SJCRH30 (cell line): ENCODE data around the gene WDR89. TPM values are rescaled to one million over a fixed set of nuclear protein-coding genes. Genes with fewer than 3 reads are reported as not detected.
A peak's percentile ranks its signal among the peaks of the same experiment; 100 is the strongest.
"Not testable (repeated sequence)": the region's sequence is repeated elsewhere in the genome, so short reads cannot be mapped to it uniquely, and the experiment has no call there.

ENCODE experiments used
- DNase-seq, 2 experiments: peaks; one replicate each; pipeline ENCODE4 v3.0.0-alpha.2; 2015 to 2020
- H3K27ac ChIP-seq: fragments of 250-450 bp; sonication (Bioruptor Pico); 2 replicates; pipeline ENCODE4 v1.5.1; 2020; ENCODE audit warnings: mild to moderate bottlenecking, moderate library complexity
- H3K27me3 ChIP-seq: fragments of 250-450 bp; sonication (Bioruptor Pico); 2 replicates; pipeline ENCODE4 v1.5.1; 2020; ENCODE audit warnings: mild to moderate bottlenecking, moderate library complexity
- H3K36me3 ChIP-seq: fragments of 250-450 bp; sonication (Bioruptor Pico); 2 replicates; pipeline ENCODE4 v1.5.1; 2020; ENCODE audit warnings: mild to moderate bottlenecking, moderate library complexity
- H3K4me1 ChIP-seq: fragments of 250-450 bp; sonication (Bioruptor Pico); 2 replicates; pipeline ENCODE4 v1.5.1; 2020; ENCODE audit warnings: mild to moderate bottlenecking, moderate library complexity
- H3K4me3 ChIP-seq: fragments of 250-450 bp; sonication (Bioruptor Pico); 2 replicates; pipeline ENCODE4 v1.5.1; 2020; ENCODE audit warnings: mild to moderate bottlenecking, moderate library complexity
- H3K9me3 ChIP-seq: fragments of 250-450 bp; sonication (Bioruptor Pico); replicated peaks from 2 replicates; pipeline ENCODE4 v1.5.1; 2020; ENCODE audit warnings: mild to moderate bottlenecking, moderate library complexity
- total RNA-seq: library from RNA; depleted of rRNA; stranded (reverse); fragments of >200 nt; shearing (Covaris generic); gene quantifications from 2 replicates; pipeline ENCODE4 v1.2.3, GENCODE V29; 2014

The WDR89 gene
- total RNA-seq, 1 experiment from 2014 or later = 15.7 TPM

DNA sequence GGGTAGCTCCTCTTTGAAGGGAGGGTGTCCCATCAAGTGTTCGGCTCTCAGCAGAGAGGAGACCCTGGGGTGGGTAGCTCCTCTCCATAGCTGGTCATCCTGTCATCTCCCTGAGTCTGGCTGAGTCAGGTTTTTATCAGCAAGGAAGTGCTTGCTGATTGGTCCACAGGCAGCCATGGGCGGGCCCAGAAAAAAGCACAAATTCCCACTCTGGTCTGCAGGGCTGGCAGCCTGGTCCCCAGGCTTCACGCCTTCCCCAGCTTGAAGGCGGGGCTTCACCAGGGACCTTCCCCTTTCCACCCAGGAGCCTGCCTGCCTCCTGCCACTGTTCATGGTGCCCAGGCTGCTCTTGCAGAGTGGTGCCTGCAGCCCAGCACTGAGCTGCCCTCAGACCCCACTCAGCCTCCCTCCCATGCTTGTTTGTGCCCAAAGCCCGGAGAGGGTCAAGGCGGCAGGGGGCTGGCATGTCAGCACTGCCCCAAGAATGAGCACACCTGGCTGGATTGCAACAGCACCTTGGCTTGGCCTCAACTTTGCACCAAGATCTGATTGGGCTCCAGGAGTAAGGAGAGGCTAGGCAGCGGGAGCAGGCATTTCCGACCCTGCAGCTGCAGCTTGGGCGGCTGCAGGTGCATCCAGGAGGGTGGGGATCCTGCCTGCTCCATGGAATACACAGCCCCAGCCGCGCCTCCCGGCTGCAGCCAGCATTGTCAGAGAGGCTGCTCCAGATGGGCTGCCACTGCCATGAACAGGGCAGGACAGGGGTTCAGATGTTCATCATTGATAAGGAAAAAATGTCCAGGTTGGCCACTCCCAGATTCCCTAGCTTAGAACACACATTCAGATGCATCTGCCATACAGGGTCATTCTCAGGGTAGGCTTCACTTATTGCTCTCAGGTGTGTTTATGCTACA, 22.0 kb upstream of the WDR89 start:
- no peak for DNase-seq
- H3K9me3 ChIP-seq = no peaks in the 10 kb centered on the region
- no peaks in the 10 kb centered on the region for H3K36me3 ChIP-seq
- no peaks in the 10 kb centered on the region for H3K27me3 ChIP-seq
- no peak overlapping the region for H3K4me3 ChIP-seq
- H3K4me1 ChIP-seq = no peaks in the 10 kb centered on the region
- H3K27ac ChIP-seq = no peak overlapping the region

DNA sequence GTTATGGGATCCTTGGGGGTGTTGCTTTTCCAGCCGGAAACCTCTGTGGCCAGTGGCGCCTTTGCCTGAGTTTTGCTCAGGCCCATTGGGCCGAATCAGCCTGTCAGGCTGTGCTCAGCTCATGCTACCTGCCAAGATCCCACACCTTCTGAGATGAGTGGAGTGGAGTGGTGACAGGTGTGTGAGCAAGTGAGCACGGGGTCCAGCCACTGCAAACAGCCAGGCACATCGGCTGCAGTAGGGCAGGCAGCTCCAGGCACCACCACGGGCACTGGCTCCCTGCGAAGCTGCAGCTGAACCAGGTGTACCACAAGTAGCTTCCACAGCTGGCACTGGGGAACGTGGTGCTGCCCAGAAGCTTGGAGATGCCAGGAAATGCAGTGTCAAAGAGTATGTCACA, 21.1 kb upstream of the WDR89 start:
- Histone ChIP-seq H3K4me1 (no peaks in the 10 kb centered on the region), H3K4me3 (no peak overlapping the region), H3K9me3 (no peaks in the 10 kb centered on the region), H3K36me3 (no peaks in the 10 kb centered on the region), H3K27ac (no peak overlapping the region), H3K27me3 (no peaks in the 10 kb centered on the region)
- no peak for DNase-seq

DNA sequence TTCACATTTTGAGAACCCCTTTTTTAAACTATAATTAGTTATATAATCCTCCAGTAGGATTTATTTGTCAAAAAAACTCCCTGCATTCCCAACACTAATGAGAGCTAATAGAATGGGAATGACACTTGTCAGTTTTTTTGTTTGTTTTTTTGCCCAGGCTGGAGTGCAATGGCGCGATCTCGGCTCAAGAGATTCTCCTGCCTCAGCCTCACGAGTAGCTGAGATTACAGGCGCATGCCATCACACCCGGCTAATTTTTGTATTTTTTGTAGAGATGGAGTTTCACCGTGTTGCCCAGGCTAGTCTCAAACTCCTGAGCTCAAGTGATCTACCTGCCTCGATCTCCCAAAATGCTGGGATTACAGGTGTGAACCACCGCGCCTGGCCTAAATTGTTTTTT, 20.2 kb upstream of the WDR89 start:
- H3K4me1 ChIP-seq, H3K4me3 ChIP-seq, H3K36me3 ChIP-seq, H3K27ac ChIP-seq, H3K9me3 ChIP-seq, DNase-seq, H3K27me3 ChIP-seq: not testable (repeated sequence)

DNA sequence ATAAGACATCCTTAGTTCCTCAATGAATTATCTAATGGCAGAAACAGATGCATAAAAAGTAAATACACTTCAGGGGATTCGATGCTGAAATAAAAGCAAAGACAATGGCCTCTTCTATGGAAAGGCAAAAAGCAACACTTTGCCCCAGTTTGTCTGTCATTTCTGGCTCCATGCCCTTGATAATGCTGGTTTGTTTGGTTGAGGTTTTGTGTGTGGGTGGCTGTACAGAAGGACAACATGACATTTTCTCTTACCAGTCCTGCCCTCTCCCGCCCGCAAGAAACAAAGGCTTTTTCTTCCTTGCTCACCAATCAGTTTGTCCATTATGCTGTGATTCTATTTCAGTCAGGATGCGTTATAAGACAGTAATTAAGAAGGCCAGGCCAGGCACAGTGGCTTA, 18.1 kb upstream of the WDR89 start:
- H3K27me3 ChIP-seq = no peaks in the 10 kb centered on the region
- H3K4me1 ChIP-seq = no peaks in the 10 kb centered on the region
- H3K4me3 ChIP-seq = no peak overlapping the region
- H3K36me3 ChIP-seq = no peaks in the 10 kb centered on the region
- peak overlapping the region; percentile 42 for H3K27ac ChIP-seq
- H3K9me3 ChIP-seq = no peaks in the 10 kb centered on the region
- DNase-seq = peak; percentile 51 to 74

DNA sequence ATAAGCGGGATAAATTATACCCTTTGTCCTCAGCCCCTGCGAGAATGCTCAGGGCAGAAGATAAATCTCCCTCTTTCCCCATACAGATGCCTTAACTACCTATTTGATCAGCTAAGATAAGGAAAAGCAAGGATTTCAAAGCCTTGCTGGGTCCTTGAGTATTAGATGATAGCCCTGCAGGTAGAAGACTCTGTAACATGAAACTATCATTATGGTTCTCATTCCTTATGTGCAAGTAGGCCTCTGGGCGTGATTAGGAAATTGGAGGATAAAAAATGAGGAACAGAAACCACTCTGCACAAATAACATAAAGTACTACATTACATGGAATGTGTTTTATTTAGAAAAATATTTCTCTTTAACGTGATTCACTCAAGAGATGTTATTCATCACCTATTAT, 14.5 kb upstream of the WDR89 start:
- Histone ChIP-seq H3K27me3 (no peaks in the 10 kb centered on the region), H3K4me1 (no peaks in the 10 kb centered on the region), H3K4me3 (no peak overlapping the region), H3K36me3 (no peaks in the 10 kb centered on the region), H3K27ac (no peak overlapping the region), H3K9me3 (no peaks in the 10 kb centered on the region)
- DNase-seq = no peak

DNA sequence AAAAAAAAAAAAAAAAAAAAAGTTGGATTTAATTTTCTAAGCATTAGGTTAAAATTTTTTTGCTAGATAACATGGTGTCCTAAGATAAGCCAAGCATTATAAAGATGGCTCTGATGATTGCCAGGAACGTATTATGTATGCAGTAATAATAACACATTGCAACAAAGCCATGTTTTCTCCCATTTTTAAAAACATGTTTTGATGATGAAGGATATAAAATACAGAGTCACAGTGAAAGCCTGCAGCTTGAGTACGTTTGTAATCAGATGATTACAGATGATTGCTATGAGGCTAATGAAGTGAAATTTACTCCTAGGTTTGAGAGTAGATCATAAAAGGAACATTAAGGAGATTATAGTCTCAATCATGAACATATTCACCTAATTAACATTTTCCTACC, 13.3 kb upstream of the WDR89 start:
- no peak for DNase-seq
- no peak overlapping the region for H3K27ac ChIP-seq
- no peaks in the 10 kb centered on the region for H3K36me3 ChIP-seq
- H3K9me3 ChIP-seq = no peaks in the 10 kb centered on the region
- no peak overlapping the region for H3K4me3 ChIP-seq
- no peaks in the 10 kb centered on the region for H3K4me1 ChIP-seq
- no peaks in the 10 kb centered on the region for H3K27me3 ChIP-seq

DNA sequence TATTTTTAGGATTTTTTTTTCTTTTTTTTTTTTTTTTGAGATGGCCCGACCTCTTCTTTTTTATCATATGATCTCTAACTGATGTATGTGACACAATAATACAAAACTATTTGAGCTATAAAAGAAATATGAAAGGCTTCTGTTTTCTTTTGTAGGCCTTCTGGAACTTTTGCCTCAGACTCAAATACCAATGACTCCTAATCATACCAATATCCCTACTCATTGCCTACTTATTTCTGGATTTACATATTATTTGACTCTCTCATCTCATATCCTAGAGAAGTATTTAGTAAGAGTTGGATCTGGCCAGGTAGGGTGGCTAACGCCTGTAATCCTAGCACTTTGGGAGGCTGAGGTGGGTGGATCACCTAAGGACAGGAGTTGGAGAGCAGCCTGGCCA, 12.7 kb upstream of the WDR89 start:
- H3K4me1 ChIP-seq = no peaks in the 10 kb centered on the region
- H3K36me3 ChIP-seq = no peaks in the 10 kb centered on the region
- H3K4me3 ChIP-seq = no peak overlapping the region
- no peak for DNase-seq
- no peaks in the 10 kb centered on the region for H3K9me3 ChIP-seq
- H3K27me3 ChIP-seq = no peaks in the 10 kb centered on the region
- no peak overlapping the region for H3K27ac ChIP-seq

DNA sequence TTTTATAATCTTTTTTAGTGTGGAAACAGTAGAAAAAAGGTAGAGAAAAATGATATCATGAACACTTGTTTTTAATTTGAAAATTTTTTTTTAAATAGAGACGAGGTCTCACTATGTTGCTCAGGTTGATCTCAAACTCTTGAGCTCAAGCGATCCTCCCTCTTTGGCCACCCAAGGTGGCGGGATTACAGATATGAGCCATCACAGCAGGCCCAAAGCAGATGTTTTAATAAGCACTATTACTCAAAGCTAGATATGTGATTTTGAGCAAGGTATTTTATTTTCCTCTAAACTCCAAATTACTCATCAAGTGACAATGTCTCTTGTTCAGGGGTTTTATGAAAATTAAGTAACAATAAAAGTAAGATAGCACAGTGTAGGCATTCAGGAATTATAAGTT, 10.7 kb upstream of the WDR89 start:
- no peaks in the 10 kb centered on the region for H3K4me1 ChIP-seq
- no peak for DNase-seq
- no peak overlapping the region for H3K27ac ChIP-seq
- H3K36me3 ChIP-seq = no peaks in the 10 kb centered on the region
- H3K27me3 ChIP-seq = no peaks in the 10 kb centered on the region
- H3K4me3 ChIP-seq = no peak overlapping the region
- no peaks in the 10 kb centered on the region for H3K9me3 ChIP-seq

DNA sequence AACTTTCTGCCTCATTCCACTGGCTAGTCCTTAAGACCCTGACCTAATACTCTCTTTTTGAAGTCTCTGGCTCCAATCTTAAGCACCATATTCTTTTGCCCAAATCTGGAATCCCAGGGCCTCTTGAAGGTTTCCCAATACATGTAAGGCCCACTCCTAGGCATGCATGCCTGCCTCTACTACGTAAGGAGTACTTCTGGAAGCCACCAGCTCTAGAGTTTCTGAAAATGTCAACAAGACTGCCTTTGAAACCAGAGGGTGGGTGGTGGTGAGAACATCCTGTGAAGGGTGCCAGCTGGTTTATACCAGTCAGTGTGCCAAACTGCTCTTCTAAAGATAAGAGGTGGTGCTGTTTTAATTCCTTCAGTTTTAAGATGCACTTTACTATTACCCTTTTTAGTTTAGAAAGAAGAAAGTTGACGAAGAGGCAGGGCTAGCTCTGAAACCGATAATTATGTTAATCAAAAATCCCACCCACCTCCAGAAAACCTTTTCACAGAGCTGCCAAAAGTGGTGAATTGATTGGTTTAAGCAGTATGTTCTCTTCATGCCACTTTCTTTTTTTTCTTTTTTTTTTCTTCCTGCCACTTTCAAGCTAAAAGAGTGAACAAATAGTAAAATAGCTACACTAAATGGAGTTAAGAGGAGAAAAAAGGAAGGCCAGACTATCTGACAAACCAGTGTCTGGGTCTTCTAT, 8.7 kb upstream of the WDR89 start:
- Histone ChIP-seq H3K27me3 (no peaks in the 10 kb centered on the region), H3K4me1 (no peaks in the 10 kb centered on the region), H3K36me3 (no peaks in the 10 kb centered on the region), H3K4me3 (no peak overlapping the region), H3K27ac (no peak overlapping the region), H3K9me3 (no peaks in the 10 kb centered on the region)
- DNase-seq = no peak

DNA sequence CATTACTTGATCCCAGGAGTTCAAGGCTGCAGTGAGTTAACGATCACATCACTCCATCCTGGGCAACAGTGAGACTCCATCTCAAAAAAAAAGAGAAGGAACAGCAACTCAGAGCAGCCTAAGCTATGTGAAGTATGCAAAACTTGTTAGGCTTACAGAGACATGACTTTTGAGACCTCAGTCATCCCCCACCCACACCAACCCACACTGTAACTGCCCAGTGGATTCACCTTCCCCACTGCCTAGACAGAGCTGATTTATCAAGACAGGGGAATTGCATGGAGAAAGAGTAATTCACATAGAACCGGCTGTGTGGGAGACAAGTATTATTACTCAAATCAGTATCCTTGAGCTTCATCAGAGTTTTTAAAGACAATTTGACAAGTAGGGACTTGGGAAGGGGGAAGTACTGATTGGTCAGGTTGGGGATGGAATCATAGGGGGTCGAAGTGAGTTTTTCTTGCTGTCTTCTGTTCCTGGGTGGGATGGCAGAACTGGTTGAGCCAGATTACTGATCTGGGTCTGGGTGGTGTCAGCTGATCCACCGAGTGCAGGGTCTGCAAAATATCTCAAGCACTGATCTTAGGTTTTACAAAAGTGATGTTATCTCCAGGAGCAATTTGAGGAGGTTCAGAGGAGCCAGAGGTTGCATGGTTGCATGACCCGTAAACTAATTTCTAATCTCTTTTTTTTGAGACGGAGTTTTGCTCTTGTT, 6.2 kb upstream of the WDR89 start:
- Histone ChIP-seq H3K36me3 (no peaks in the 10 kb centered on the region), H3K27me3 (no peaks in the 10 kb centered on the region), H3K4me3 (no peak overlapping the region), H3K9me3 (no peaks in the 10 kb centered on the region), H3K27ac (no peak overlapping the region), H3K4me1 (no peaks in the 10 kb centered on the region)
- DNase-seq = no peak

DNA sequence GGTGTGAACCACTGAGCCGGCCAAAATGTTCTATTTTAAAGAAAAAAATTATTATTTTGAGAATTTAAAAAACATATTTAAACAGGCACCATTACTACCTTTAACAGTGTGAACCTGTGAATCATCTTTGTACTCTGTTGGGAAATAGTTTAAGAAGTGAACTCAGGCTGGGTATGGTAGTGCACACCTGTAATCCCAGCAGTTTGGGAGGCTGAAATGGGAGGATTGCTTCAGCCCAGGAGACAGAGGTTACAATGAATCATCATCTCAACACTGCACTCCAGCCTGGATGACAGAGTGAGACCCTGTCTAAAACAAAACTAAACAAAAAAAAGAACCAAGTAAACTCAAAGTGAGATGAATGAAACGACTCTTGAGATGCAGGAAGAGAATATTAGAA, 3.1 kb upstream of the WDR89 start:
- H3K27me3 ChIP-seq = no peaks in the 10 kb centered on the region
- no peaks in the 10 kb centered on the region for H3K36me3 ChIP-seq
- no peak overlapping the region for H3K4me3 ChIP-seq
- H3K9me3 ChIP-seq = no peaks in the 10 kb centered on the region
- no peak overlapping the region for H3K27ac ChIP-seq
- no peak for DNase-seq
- H3K4me1 ChIP-seq = no peaks in the 10 kb centered on the region

DNA sequence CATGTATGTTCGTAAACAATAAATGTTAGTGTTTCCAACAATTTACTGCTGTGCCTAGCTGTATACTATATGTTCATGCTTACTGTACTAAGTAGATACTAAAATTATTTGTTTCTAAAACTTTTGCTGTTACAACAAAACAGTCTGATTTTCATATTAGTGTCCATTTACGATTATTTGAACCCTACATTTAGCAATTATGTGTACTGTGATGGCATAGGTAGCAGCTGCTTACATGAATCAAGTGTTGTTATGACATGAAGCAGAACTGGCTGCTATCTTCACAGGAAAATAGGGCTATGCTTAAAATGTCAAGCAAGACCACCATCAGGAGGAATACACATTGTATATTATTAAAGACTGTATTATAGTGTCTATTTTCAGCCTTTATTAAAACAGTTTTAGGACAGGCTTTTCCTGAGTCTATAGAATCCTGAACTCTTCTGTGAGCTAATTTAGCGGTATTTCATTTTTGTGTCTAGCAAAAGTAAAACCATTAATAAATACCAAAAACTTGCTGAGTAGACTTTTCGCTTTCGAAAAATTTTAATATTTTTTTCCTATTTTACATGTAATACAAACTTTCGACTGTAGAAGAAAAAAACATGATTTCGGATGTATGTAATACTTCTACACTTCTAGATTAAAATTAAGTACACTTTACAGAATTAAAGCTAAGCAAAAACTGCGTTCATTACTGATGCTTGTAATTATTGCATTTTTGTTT, 1.1 kb upstream of the WDR89 start:
- peak overlapping the region; percentile 77 for H3K4me3 ChIP-seq
- DNase-seq = peak in 1 of 2 experiments; percentile 45
- H3K36me3 ChIP-seq = no peaks in the 10 kb centered on the region
- H3K9me3 ChIP-seq = no peaks in the 10 kb centered on the region
- H3K27me3 ChIP-seq = no peaks in the 10 kb centered on the region
- no peaks in the 10 kb centered on the region for H3K4me1 ChIP-seq
- H3K27ac ChIP-seq = peak overlapping the region; percentile 90

DNA sequence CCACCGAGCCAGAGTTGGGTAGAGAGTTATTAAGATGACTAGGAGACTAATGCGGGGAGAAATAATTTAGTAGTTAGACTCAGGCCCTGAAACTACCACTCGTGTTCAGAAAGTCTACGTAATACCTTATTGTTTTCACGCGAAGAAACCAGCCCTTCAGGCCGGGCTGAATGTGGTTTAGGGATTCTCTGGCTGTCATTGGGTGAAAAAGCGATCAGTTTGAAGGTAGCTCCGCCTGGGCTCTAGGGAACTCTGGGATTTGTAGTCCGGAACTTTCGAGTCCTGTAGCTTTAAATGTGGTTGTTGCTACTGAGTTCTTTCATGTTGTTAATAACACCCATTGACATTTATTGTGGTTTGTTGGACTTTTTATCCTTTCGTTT, 549 bp upstream of the WDR89 start:
- H3K27me3 ChIP-seq = no peaks in the 10 kb centered on the region
- DNase-seq = peak; percentile 84 to 95
- H3K4me3 ChIP-seq = peak overlapping the region; percentile 77
- no peaks in the 10 kb centered on the region for H3K9me3 ChIP-seq
- no peaks in the 10 kb centered on the region for H3K4me1 ChIP-seq
- H3K27ac ChIP-seq = peak overlapping the region; percentile 90
- no peaks in the 10 kb centered on the region for H3K36me3 ChIP-seq

DNA sequence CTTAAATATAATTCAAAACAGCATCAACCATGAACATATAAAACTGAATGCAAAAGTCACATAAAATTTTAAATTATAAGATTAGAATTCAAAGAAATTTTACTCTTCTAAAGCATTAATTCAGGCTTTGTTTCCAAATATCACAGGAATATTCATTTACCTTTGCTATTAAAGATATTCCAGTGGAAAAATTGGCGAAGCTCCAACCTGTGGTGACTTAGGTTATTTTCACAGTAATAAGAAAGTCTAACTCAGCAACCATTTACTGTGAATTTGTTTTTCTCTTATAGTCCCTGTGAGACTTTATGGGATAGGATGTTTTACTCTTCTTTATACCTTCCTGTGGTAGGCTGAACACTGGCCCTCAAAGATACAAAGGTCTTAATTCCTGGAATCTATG, 3.2 kb downstream of the WDR89 start:
- Histone ChIP-seq H3K9me3 (peaks cover 8% of the 10 kb centered on the region), H3K27ac (no peak overlapping the region), H3K36me3 (no peaks in the 10 kb centered on the region), H3K27me3 (no peaks in the 10 kb centered on the region), H3K4me1 (no peaks in the 10 kb centered on the region), H3K4me3 (no peak overlapping the region)
- no peak for DNase-seq
